ENCODE results near the gene CKS2. TPM values are rescaled to one million over a fixed set of nuclear protein-coding genes. Genes with fewer than 3 reads are reported as not detected.
"Not testable (repeated sequence)": the region's sequence is repeated elsewhere in the genome, so short reads cannot be mapped to it uniquely, and the experiment has no call there.

Gene CKS2
- total RNA-seq, 3 donors from 2014 or later (not counting 1 experiment from before 2014, with no cell fraction given), result 11.4 to 18.3 (median 16.4) TPM

GRCh38 chr9:89278997-89279739, 31.8 kb upstream of the CKS2 start:
- Mint-ChIP-seq H3K36me3 (peaks cover 7% of the 10 kb centered on the region), H3K27ac (no peak overlapping the region)
- TF ChIP-seq CTCF (IDR thresholded peaks at IDR 0.05), result peak; percentile 82

GRCh38 chr9:89281106-89281505, 29.9 kb upstream of the CKS2 start:
- Mint-ChIP-seq H3K9me3 (no peaks in the 10 kb centered on the region), H3K4me3 (peak overlapping the region; percentile 58), H3K36me3 (no peaks in the 10 kb centered on the region), H3K27ac (peak overlapping the region in 1 of 2 donors; percentile 11), H3K4me1 (peaks cover 0 to 12% of the 10 kb centered on the region in 2 donors), H3K27me3 (ENCODE audit: low read depth in 2 of 2) (no peaks in the 10 kb centered on the region)
- TF ChIP-seq CTCF (IDR thresholded peaks at IDR 0.05), result no peak
- intact Hi-C loops (cut with micrococcal nuclease), result no loop called here
- H3K9me3 ChIP-seq (ENCODE audit: control insufficient read depth, insufficient read depth, low read length), result no peaks in the 10 kb centered on the region
- no peaks in the 10 kb centered on the region for H3K27me3 ChIP-seq (ENCODE audit: control insufficient read depth, insufficient read depth, low read length)
- ATAC-seq (no peak), DNase-seq (no peak)
- WGBS (ENCODE audit: insufficient coverage), result 90% methylated on average over 2 of the region's 2 CpGs
- H3K4me1 ChIP-seq (ENCODE audit: control insufficient read depth, insufficient read depth, low read length), result peaks cover 9% of the 10 kb centered on the region
- no peak overlapping the region for H3K4me3 ChIP-seq (ENCODE audit: low read length)
- no peaks in the 10 kb centered on the region for H3K36me3 ChIP-seq (ENCODE audit: control insufficient read depth, insufficient read depth, low read length)
- H3K27ac ChIP-seq (ENCODE audit: low read length), result no peak overlapping the region

More at GRCh38 chr9:89278997-89279739, 31.8 kb upstream of the CKS2 start:
- peaks cover 9% of the 10 kb centered on the region for H3K9me3 ChIP-seq (ENCODE audit: control insufficient read depth, insufficient read depth, low read length)
- peak in 1 of 3 donors; percentile 54 for ATAC-seq
- no peak overlapping the region for H3K4me3 ChIP-seq (ENCODE audit: low read length)
- H3K27ac ChIP-seq (ENCODE audit: low read length), result no peak overlapping the region
- H3K4me1 ChIP-seq (ENCODE audit: control insufficient read depth, insufficient read depth, low read length), result peaks cover 9% of the 10 kb centered on the region
- Mint-ChIP-seq H3K4me1 (peaks cover 0 to 12% of the 10 kb centered on the region in 2 donors), H3K4me3 (no peak overlapping the region), H3K27me3 (ENCODE audit: low read depth in 2 of 2) (peaks cover 0 to under 1% of the 10 kb centered on the region in 2 donors), H3K9me3 (peaks cover 0 to 2% of the 10 kb centered on the region in 2 donors)
- WGBS (ENCODE audit: insufficient coverage), result 35% methylated on average over 3 of the region's 5 CpGs
- intact Hi-C loops (cut with micrococcal nuclease), result loop anchor here (2.0 kb wide), 1 partner anchor 686 kb away; no protein-coding TSS in a partner anchor
- H3K36me3 ChIP-seq (ENCODE audit: control insufficient read depth, insufficient read depth, low read length), result no peaks in the 10 kb centered on the region
- H3K27me3 ChIP-seq (ENCODE audit: control insufficient read depth, insufficient read depth, low read length), result no peaks in the 10 kb centered on the region
- DNase-seq, result peak in 1 of 2 donors; percentile 61

- peak in 2 of 3 donors; percentile 50 to 65 for ATAC-seq
- H3K4me3 Mint-ChIP-seq, result peak overlapping the region; percentile 81
- DNase-seq; H3K27me3 ChIP-seq (ENCODE audit: control insufficient read depth, insufficient read depth, low read length); H3K9me3 ChIP-seq (ENCODE audit: control insufficient read depth, insufficient read depth, low read length); H3K4me1 Mint-ChIP-seq; H3K9me3 Mint-ChIP-seq; H3K4me3 ChIP-seq (ENCODE audit: low read length); H3K27ac Mint-ChIP-seq; H3K36me3 ChIP-seq (ENCODE audit: control insufficient read depth, insufficient read depth, low read length); H3K36me3 Mint-ChIP-seq; H3K27me3 Mint-ChIP-seq (ENCODE audit: low read depth in 2 of 2); intact Hi-C loops (cut with micrococcal nuclease); H3K27ac ChIP-seq (ENCODE audit: low read length); H3K4me1 ChIP-seq (ENCODE audit: control insufficient read depth, insufficient read depth, low read length): not testable (repeated sequence)
- WGBS (ENCODE audit: insufficient coverage), result 57% methylated on average over 42 of the region's 42 CpGs
These were observed 28.6 kb upstream of the CKS2 start for GRCh38 chr9:89282248-89282968.

- Histone ChIP-seq H3K4me3 (ENCODE audit: low read length) (no peak overlapping the region), H3K27me3 (ENCODE audit: control insufficient read depth, insufficient read depth, low read length) (no peaks in the 10 kb centered on the region), H3K9me3 (ENCODE audit: control insufficient read depth, insufficient read depth, low read length) (no peaks in the 10 kb centered on the region), H3K27ac (ENCODE audit: low read length) (no peak overlapping the region), H3K36me3 (ENCODE audit: control insufficient read depth, insufficient read depth, low read length) (no peaks in the 10 kb centered on the region), H3K4me1 (ENCODE audit: control insufficient read depth, insufficient read depth, low read length) (peaks cover 4% of the 10 kb centered on the region)
- intact Hi-C loops (cut with micrococcal nuclease), result no loop called here
- TF ChIP-seq CTCF (IDR thresholded peaks at IDR 0.05), result no peak
- no peak for DNase-seq
- no peaks in the 10 kb centered on the region for H3K9me3 Mint-ChIP-seq
- H3K4me3 Mint-ChIP-seq, result peak overlapping the region; percentile 52
- no peak overlapping the region for H3K27ac Mint-ChIP-seq
- WGBS (ENCODE audit: insufficient coverage), result 95% methylated on average over 7 of the region's 7 CpGs
- H3K4me1 Mint-ChIP-seq, result no peaks in the 10 kb centered on the region
- no peaks in the 10 kb centered on the region for H3K36me3 Mint-ChIP-seq
- no peaks in the 10 kb centered on the region for H3K27me3 Mint-ChIP-seq (ENCODE audit: low read depth in 2 of 2)
- no peak for ATAC-seq
These were observed 26.9 kb upstream of the CKS2 start for GRCh38 chr9:89284076-89284475.
